ENCODE results near the gene DPEP2. TPM values are rescaled to one million over a fixed set of nuclear protein-coding genes. Genes with fewer than 3 reads are reported as not detected.

DPEP2 gene
- total and polyA plus RNA-seq, 2 of the 13 experiments (the other 11 are each of a cell fraction or from before 2014, with no cell fraction given) = 0.18 TPM; not detected in 1

DNA sequence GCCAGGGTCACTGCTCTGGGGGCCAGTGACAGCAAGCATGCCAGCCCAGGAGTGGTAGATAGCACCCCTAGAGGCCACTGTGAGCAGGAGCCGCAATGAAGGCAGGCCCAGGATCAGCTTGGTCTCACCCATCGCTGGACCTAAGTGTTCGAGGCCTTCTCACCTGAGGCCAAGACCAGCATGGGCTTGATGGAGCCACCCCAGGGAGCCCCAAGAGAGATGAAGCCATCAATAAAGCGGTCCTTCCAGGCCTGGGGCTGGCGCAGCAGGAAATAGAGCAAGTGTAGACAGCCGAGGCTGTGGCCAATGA lies 57.1 kb downstream of the DPEP2 start (continued):
- peak; percentile 75 for TF ChIP-seq ZNF687 (CRISPR knock-in tag; IDR thresholded peaks at IDR 0.05)
- TF ChIP-seq ELK4 (CRISPR knock-in tag; IDR thresholded peaks at IDR 0.05; ENCODE audit: borderline replicate concordance) = no peak
- TF ChIP-seq ZC3H13 (CRISPR knock-in tag; IDR thresholded peaks at IDR 0.05) = no peak
- TF ChIP-seq ZFP36L2 (CRISPR knock-in tag; IDR thresholded peaks at IDR 0.05) = no peak
- TF ChIP-seq RERE (CRISPR knock-in tag; IDR thresholded peaks at IDR 0.05; ENCODE audit: low read depth) = no peak
- TF ChIP-seq ZFYVE20 (CRISPR knock-in tag; IDR thresholded peaks at IDR 0.05; ENCODE audit: borderline replicate concordance, low read depth) = no peak
- no peak for TF ChIP-seq REL (CRISPR knock-in tag; conservative IDR thresholded peaks at IDR 0.05)
- TF ChIP-seq, protein P1, sequence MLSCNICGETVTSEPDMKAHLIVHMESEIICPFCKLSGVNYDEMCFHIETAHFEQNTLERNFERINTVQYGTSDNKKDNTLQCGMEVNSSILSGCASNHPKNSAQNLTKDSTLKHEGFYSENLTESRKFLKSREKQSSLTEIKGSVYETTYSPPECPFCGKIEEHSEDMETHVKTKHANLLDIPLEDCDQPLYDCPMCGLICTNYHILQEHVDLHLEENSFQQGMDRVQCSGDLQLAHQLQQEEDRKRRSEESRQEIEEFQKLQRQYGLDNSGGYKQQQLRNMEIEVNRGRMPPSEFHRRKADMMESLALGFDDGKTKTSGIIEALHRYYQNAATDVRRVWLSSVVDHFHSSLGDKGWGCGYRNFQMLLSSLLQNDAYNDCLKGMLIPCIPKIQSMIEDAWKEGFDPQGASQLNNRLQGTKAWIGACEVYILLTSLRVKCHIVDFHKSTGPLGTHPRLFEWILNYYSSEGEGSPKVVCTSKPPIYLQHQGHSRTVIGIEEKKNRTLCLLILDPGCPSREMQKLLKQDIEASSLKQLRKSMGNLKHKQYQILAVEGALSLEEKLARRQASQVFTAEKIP (CRISPR knock-in tag; IDR thresholded peaks at IDR 0.05; ENCODE audit: borderline replicate concordance) = no peak
- no peak for TF ChIP-seq U2AF1 (optimal IDR thresholded peaks at IDR 0.05; ENCODE audit: low read depth, low read length)
- TF ChIP-seq RBM39 (IDR thresholded peaks at IDR 0.05; ENCODE audit: low read depth, low read length, poor library complexity, severe bottlenecking) = no peak
- 0 out of 2 replicates have a peak, but pooled peaks have one; percentile 48 for TF ChIP-seq RXRA (CRISPR knock-in tag; IDR thresholded peaks at IDR 0.05)
- TF ChIP-seq ZNF589 (CRISPR knock-in tag; conservative IDR thresholded peaks at IDR 0.05) = no peak
- TF ChIP-seq, protein P2, sequence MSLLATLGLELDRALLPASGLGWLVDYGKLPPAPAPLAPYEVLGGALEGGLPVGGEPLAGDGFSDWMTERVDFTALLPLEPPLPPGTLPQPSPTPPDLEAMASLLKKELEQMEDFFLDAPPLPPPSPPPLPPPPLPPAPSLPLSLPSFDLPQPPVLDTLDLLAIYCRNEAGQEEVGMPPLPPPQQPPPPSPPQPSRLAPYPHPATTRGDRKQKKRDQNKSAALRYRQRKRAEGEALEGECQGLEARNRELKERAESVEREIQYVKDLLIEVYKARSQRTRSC (CRISPR knock-in tag; IDR thresholded peaks at IDR 0.05; ENCODE audit: low read depth) = peak; percentile 9; the same call in 1 of the 2 replicates
- peak; percentile 56; the same call in 1 of the 3 replicates for TF ChIP-seq MXI1 (IDR thresholded peaks at IDR 0.05; ENCODE audit: borderline replicate concordance, low read depth, low read length)
- no peak for TF ChIP-seq ZSCAN12 (CRISPR knock-in tag; IDR thresholded peaks at IDR 0.05)
- no peak for TF ChIP-seq JUN (CRISPR knock-in tag; IDR thresholded peaks at IDR 0.05)
- 0 out of 2 replicates have a peak, but pooled peaks have one; percentile 8 for TF ChIP-seq CBX5 (CRISPR knock-in tag; IDR thresholded peaks at IDR 0.05; ENCODE audit: borderline replicate concordance)

Measured in HepG2 (cell line).